ENCODE results near the gene POGK. TPM values are rescaled to one million over a fixed set of nuclear protein-coding genes. Genes with fewer than 3 reads are reported as not detected.

POGK gene
- total RNA-seq, 1 donor from 2014 or later = 58.2 TPM

GRCh38 chr1:166895766-166896165, 56.5 kb downstream of the POGK start:
- Histone ChIP-seq H3K36me3 (no peaks in the 10 kb centered on the region), H3K27me3 (ENCODE audit: low read depth) (no peaks in the 10 kb centered on the region), H3K27ac (no peak overlapping the region), H3K9me3 (peaks cover 5% of the 10 kb centered on the region), H3K4me3 (no peak overlapping the region), H3K4me1 (no peaks in the 10 kb centered on the region)
- ATAC-seq = no peak
- no peak for TF ChIP-seq CTCF (IDR thresholded peaks at IDR 0.05)
- intact Hi-C loops (cut with DNase I) = no loop called here
- DNase-seq = no peak

- no peaks in the 10 kb centered on the region for H3K36me3 ChIP-seq
- intact Hi-C loops (cut with DNase I) = no loop called here
- no peak for TF ChIP-seq CTCF (IDR thresholded peaks at IDR 0.05)
Observed at GRCh38 chr1:166899769-166900168, 60.5 kb downstream of the POGK start.

GRCh38 chr1:166900987-166901386, 61.7 kb downstream of the POGK start:
- Histone ChIP-seq H3K27me3 (ENCODE audit: low read depth) (no peaks in the 10 kb centered on the region), H3K9me3 (peaks cover 5% of the 10 kb centered on the region), H3K4me3 (no peak overlapping the region), H3K36me3 (no peaks in the 10 kb centered on the region), H3K27ac (no peak overlapping the region), H3K4me1 (no peaks in the 10 kb centered on the region)
- DNase-seq (no peak), ATAC-seq (no peak)
- intact Hi-C loops (cut with DNase I) = no loop called here
- TF ChIP-seq CTCF (IDR thresholded peaks at IDR 0.05) = no peak

More at GRCh38 chr1:166899769-166900168, 60.5 kb downstream of the POGK start:
- no peak overlapping the region for H3K27ac ChIP-seq
- ATAC-seq = no peak
- H3K27me3 ChIP-seq (ENCODE audit: low read depth) = no peaks in the 10 kb centered on the region
- DNase-seq = no peak
- H3K9me3 ChIP-seq = peaks cover 5% of the 10 kb centered on the region
- H3K4me3 ChIP-seq = no peak overlapping the region
- no peaks in the 10 kb centered on the region for H3K4me1 ChIP-seq

- no peaks in the 10 kb centered on the region for H3K36me3 ChIP-seq
- no peak overlapping the region for H3K27ac ChIP-seq
- H3K4me3 ChIP-seq = no peak overlapping the region
- DNase-seq (no peak), ATAC-seq (peak; percentile 81 to 88)
- no peak for TF ChIP-seq CTCF (IDR thresholded peaks at IDR 0.05)
- intact Hi-C loops (cut with DNase I) = no loop called here
- no peaks in the 10 kb centered on the region for H3K4me1 ChIP-seq
- H3K9me3 ChIP-seq = peaks cover 4% of the 10 kb centered on the region
- no peaks in the 10 kb centered on the region for H3K27me3 ChIP-seq (ENCODE audit: low read depth)
Observed at GRCh38 chr1:166902279-166902678, 63.0 kb downstream of the POGK start.

GRCh38 chr1:166903232-166903631, 64.0 kb downstream of the POGK start:
- Histone ChIP-seq H3K27ac (no peak overlapping the region), H3K36me3 (no peaks in the 10 kb centered on the region), H3K27me3 (ENCODE audit: low read depth) (no peaks in the 10 kb centered on the region), H3K4me1 (no peaks in the 10 kb centered on the region), H3K9me3 (no peaks in the 10 kb centered on the region), H3K4me3 (no peak overlapping the region)
- intact Hi-C loops (cut with DNase I) = no loop called here
- ATAC-seq (peak; percentile 54 to 73), DNase-seq (no peak)
- TF ChIP-seq CTCF (IDR thresholded peaks at IDR 0.05) = no peak

- intact Hi-C loops (cut with DNase I) = no loop called here
- H3K27ac ChIP-seq = no peak overlapping the region
- no peak for TF ChIP-seq CTCF (IDR thresholded peaks at IDR 0.05)
- no peaks in the 10 kb centered on the region for H3K4me1 ChIP-seq
- DNase-seq = no peak
- no peaks in the 10 kb centered on the region for H3K27me3 ChIP-seq (ENCODE audit: low read depth)
- no peak for ATAC-seq
- H3K4me3 ChIP-seq = no peak overlapping the region
- no peaks in the 10 kb centered on the region for H3K9me3 ChIP-seq
- no peaks in the 10 kb centered on the region for H3K36me3 ChIP-seq
Observed at GRCh38 chr1:166905136-166905535, 65.9 kb downstream of the POGK start.
